Measurements from ENCODE around the gene CDC42BPB.

Gene CDC42BPB

GRCh38 chr14:103014466-103015228 lies 42.7 kb downstream of the CDC42BPB start:
- no peak overlapping the region for H3K4me3 ChIP-seq (ENCODE audit: low read depth, low read length)
- no peak for TF ChIP-seq CTCF (IDR thresholded peaks at IDR 0.05; ENCODE audit: low read depth, low read length, missing control alignments)
- no peak for DNase-seq (ENCODE audit: low read depth)

- no peak for TF ChIP-seq CTCF (IDR thresholded peaks at IDR 0.05; ENCODE audit: low read depth, low read length, missing control alignments)
- no peak overlapping the region for H3K4me3 ChIP-seq (ENCODE audit: low read depth, low read length)
- DNase-seq (ENCODE audit: low read depth): no peak
These were observed 44.3 kb downstream of the CDC42BPB start for GRCh38 chr14:103013028-103013427.

DNA sequence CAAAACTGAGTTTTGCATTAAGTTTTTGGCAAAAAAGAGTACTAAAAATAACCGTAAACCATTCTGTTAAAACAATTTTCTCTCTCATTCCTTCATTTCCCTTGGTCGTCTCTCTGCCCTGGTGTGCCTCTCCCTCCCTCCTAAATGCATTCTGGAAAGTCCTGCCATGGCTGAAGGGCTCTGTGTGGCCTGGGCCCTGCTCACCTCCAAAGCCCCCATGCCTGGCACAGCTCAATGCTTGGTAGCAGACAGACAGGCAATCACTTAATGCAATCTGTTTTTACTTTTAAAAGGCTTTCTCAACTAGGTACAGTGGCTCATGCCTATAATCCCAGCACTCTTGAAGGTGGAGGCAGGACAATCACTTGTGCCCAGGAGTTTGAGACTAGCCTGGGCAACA lies 47.8 kb downstream of the CDC42BPB start:
- no peak overlapping the region for H3K4me3 ChIP-seq (ENCODE audit: low read depth, low read length)
- no peak for TF ChIP-seq CTCF (IDR thresholded peaks at IDR 0.05; ENCODE audit: low read depth, low read length, missing control alignments)
- no peak for DNase-seq (ENCODE audit: low read depth)

DNA sequence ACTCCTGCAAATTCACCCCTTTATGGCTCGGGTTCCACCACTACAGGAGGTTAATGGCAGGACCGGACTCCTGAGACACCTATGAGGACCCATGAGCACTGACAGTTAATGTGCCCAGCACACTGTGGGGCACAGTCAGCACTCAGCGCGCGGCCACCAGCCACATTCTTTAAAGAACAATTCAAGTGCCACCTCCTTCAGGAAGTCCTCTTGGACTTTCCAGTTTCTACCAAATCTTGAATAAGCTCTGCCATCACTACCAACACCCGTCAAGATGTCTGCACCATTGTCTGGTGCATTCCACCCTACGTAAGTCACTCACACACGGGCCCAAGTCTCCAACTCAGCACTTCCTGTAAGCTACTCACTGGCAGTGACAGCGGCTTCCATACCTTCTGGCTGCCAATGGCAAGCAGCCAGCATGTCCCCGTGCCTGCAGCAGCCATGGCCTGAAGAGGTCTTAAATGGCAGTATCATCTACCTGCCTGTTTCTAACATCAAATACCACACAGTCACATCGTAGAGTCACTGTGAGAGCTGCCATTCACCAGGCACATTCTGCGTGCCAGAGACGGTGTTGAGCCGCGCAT lies 48.5 kb downstream of the CDC42BPB start:
- TF ChIP-seq CTCF (IDR thresholded peaks at IDR 0.05; ENCODE audit: low read depth, low read length, missing control alignments): no peak
- DNase-seq (ENCODE audit: low read depth): no peak
- no peak overlapping the region for H3K4me3 ChIP-seq (ENCODE audit: low read depth, low read length)

DNA sequence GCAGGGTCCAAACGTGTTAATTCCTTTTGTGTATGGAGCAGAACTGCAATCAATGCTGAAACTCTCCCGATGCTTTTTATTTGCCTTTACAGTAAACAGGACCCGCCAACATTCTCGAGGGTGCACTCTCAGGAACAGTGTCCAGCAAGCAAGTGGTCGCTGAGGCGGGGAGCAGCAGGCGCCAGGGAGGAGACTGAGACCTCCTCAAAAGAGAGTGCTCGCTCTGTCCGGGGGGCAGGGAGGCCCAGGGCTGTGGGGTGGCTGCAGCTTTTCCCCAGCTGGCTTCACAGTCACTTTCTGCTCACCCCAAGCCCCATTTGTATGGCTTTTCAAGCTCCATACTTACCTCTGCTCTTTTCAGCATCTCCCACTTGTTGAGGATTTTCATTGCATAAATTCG lies 49.2 kb downstream of the CDC42BPB start:
- no peak for TF ChIP-seq CTCF (IDR thresholded peaks at IDR 0.05; ENCODE audit: low read depth, low read length, missing control alignments)

DNA sequence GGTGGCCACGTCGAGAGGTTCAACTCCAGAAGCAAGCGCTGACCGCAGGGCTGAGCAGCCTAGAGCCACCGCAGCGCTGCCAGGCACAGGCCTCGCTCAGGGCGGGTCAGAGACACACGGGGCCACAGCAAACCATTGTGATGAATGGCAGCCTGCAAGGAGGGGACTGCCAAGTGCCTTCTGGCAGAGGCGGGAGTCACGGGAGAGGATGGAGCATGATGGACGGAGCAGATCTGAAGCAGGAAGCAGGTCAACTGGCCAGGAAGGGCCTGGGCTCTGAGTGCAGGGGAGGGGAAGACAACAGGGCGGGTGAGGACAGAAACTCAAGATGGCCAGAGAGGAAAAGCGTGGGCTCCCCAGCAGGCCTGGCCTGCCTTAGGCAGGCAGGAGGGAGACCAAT lies 49.8 kb downstream of the CDC42BPB start:
- no peak for TF ChIP-seq CTCF (IDR thresholded peaks at IDR 0.05; ENCODE audit: low read depth, low read length, missing control alignments)
- no peak overlapping the region for H3K4me3 ChIP-seq (ENCODE audit: low read depth, low read length)
- no peak for DNase-seq (ENCODE audit: low read depth)

More for the DNA sequence above, 49.2 kb downstream of the CDC42BPB start:
- H3K4me3 ChIP-seq (ENCODE audit: low read depth, low read length): no peak overlapping the region
- DNase-seq (ENCODE audit: low read depth): no peak
